H1 (cell line): ENCODE results near the gene NTPCR. TPM values are rescaled to one million over a fixed set of nuclear protein-coding genes. Genes with fewer than 3 reads are reported as not detected.

Experiments
- CBX5 ChIP-seq: fragments of 300-800, 300-1000 bp; sonication (generic); IDR thresholded peaks from 2 replicates; pipeline ENCODE4 v1.7.1; 2016; ENCODE audit warnings: antibody characterized with exemption, low read length, low read depth
- GTF2F1 ChIP-seq: IDR thresholded peaks from 2 replicates; pipeline ENCODE4 v1.6.1; 2012; ENCODE audit warnings: low read depth, low read length, improper control_type of control experiment, borderline replicate concordance
- HDAC6 ChIP-seq: IDR thresholded peaks from one replicate; pipeline ENCODE4 v1.7.1; 2012; ENCODE audit warnings: low read depth, mild to moderate bottlenecking, inconsistent platforms, low read length, moderate library complexity
- TAF7 ChIP-seq: optimal IDR thresholded peaks from 2 replicates; pipeline ENCODE3; 2011; ENCODE audit warnings: low read depth, mild to moderate bottlenecking, inconsistent platforms, low read length, moderate library complexity, borderline replicate concordance
- polyA plus RNA-seq, 7 experiments: library from polyadenylated mRNA; depleted of rRNA in 3 of 7; stranded (reverse) in 5 of 7; unstranded in 2 of 7; fragments of >200 nt in 5 of 7; fragments of 200-250 nt in 2 of 7; gene quantifications; 1 replicate in 5 of 7; 2 replicates in 1 of 7; 4 replicates in 1 of 7; pipeline versions ENCODE4 v1.2.1 to v1.2.3, GENCODE V29; 2011 to 2013; ENCODE audit warnings: missing spikeins in 2 of 7, mixed read lengths in 2 of 7
- total RNA-seq: library from RNA; stranded (reverse); fragmentation: NEBNext Ultra II Directional; extraction: Animal tissue kit (Norgen Biotek cat#: 25700); gene quantifications from 2 replicates; pipeline ENCODE4 v1.2.1, GENCODE V29; 2021
- TF ChIP-seq, protein P1 (sequence below): fragments of 300-600 bp; sonication (generic); IDR thresholded peaks from 2 replicates; pipeline ENCODE4 v1.7.1; 2012; ENCODE audit warnings: low read length, moderate library complexity, mild to moderate bottlenecking, inconsistent platforms; ENCODE audit not compliant: insufficient replicate concordance

NTPCR gene
- total and polyA plus RNA-seq, 2 of the 8 experiments (the other 6 are each of a cell fraction or from before 2014, with no cell fraction given), result 22.6 to 73.1 TPM

DNA sequence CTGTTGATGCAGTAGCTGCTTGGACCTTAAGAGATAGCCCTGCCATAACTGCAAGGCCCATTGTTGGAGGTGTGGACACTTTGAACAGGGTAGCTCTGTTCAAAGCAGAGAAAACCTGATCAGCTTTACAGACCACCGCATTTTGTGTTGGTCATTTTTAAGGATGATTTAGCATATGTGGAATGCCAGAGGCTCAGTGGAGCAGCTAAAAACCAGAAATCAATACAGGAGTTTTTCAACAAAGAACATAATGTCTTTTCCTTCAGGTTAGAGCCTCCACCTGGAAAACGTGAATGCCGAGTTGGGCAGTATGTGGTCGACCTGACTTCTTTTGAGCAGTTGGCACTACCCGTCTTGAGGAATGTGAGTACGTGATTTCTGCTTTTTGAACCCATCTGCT, 5.7 kb downstream of the NTPCR start (continued):
- TF ChIP-seq, protein P1, sequence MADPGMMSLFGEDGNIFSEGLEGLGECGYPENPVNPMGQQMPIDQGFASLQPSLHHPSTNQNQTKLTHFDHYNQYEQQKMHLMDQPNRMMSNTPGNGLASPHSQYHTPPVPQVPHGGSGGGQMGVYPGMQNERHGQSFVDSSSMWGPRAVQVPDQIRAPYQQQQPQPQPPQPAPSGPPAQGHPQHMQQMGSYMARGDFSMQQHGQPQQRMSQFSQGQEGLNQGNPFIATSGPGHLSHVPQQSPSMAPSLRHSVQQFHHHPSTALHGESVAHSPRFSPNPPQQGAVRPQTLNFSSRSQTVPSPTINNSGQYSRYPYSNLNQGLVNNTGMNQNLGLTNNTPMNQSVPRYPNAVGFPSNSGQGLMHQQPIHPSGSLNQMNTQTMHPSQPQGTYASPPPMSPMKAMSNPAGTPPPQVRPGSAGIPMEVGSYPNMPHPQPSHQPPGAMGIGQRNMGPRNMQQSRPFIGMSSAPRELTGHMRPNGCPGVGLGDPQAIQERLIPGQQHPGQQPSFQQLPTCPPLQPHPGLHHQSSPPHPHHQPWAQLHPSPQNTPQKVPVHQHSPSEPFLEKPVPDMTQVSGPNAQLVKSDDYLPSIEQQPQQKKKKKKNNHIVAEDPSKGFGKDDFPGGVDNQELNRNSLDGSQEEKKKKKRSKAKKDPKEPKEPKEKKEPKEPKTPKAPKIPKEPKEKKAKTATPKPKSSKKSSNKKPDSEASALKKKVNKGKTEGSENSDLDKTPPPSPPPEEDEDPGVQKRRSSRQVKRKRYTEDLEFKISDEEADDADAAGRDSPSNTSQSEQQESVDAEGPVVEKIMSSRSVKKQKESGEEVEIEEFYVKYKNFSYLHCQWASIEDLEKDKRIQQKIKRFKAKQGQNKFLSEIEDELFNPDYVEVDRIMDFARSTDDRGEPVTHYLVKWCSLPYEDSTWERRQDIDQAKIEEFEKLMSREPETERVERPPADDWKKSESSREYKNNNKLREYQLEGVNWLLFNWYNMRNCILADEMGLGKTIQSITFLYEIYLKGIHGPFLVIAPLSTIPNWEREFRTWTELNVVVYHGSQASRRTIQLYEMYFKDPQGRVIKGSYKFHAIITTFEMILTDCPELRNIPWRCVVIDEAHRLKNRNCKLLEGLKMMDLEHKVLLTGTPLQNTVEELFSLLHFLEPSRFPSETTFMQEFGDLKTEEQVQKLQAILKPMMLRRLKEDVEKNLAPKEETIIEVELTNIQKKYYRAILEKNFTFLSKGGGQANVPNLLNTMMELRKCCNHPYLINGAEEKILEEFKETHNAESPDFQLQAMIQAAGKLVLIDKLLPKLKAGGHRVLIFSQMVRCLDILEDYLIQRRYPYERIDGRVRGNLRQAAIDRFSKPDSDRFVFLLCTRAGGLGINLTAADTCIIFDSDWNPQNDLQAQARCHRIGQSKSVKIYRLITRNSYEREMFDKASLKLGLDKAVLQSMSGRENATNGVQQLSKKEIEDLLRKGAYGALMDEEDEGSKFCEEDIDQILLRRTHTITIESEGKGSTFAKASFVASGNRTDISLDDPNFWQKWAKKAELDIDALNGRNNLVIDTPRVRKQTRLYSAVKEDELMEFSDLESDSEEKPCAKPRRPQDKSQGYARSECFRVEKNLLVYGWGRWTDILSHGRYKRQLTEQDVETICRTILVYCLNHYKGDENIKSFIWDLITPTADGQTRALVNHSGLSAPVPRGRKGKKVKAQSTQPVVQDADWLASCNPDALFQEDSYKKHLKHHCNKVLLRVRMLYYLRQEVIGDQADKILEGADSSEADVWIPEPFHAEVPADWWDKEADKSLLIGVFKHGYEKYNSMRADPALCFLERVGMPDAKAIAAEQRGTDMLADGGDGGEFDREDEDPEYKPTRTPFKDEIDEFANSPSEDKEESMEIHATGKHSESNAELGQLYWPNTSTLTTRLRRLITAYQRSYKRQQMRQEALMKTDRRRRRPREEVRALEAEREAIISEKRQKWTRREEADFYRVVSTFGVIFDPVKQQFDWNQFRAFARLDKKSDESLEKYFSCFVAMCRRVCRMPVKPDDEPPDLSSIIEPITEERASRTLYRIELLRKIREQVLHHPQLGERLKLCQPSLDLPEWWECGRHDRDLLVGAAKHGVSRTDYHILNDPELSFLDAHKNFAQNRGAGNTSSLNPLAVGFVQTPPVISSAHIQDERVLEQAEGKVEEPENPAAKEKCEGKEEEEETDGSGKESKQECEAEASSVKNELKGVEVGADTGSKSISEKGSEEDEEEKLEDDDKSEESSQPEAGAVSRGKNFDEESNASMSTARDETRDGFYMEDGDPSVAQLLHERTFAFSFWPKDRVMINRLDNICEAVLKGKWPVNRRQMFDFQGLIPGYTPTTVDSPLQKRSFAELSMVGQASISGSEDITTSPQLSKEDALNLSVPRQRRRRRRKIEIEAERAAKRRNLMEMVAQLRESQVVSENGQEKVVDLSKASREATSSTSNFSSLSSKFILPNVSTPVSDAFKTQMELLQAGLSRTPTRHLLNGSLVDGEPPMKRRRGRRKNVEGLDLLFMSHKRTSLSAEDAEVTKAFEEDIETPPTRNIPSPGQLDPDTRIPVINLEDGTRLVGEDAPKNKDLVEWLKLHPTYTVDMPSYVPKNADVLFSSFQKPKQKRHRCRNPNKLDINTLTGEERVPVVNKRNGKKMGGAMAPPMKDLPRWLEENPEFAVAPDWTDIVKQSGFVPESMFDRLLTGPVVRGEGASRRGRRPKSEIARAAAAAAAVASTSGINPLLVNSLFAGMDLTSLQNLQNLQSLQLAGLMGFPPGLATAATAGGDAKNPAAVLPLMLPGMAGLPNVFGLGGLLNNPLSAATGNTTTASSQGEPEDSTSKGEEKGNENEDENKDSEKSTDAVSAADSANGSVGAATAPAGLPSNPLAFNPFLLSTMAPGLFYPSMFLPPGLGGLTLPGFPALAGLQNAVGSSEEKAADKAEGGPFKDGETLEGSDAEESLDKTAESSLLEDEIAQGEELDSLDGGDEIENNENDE, result no peak
- no peak for TF ChIP-seq HDAC6
- no peak for TF ChIP-seq GTF2F1
- TF ChIP-seq CBX5, result no peak
- TF ChIP-seq TAF7, result no peak
- TF ChIP-seq, all 59 proteins: peak for 0
